Progenitor cell of endocrine pancreas (in vitro differentiated cells): ENCODE measurements around the gene KCNMA1. TPM values are rescaled to one million over a fixed set of nuclear protein-coding genes. Genes with fewer than 3 reads are reported as not detected.

Source experiments
- DNase-seq: peaks from one replicate; pipeline ENCODE4 v3.0.0; 2021; ENCODE audit warnings: low spot score; ENCODE audit not compliant: unreplicated experiment
- H3K27ac Mint-ChIP-seq: 2 replicates; pipeline ENCODE4 v1.8.0; 2021; ENCODE audit warnings: mild to moderate bottlenecking, moderate library complexity, mixed read lengths
- H3K27me3 Mint-ChIP-seq: 2 replicates; pipeline ENCODE4 v1.8.0; 2021; ENCODE audit warnings: mixed read lengths
- H3K36me3 Mint-ChIP-seq: 2 replicates; pipeline ENCODE4 v1.8.0; 2022; ENCODE audit warnings: mixed read lengths; ENCODE audit not compliant: insufficient read depth
- H3K4me1 Mint-ChIP-seq: 2 replicates; pipeline ENCODE4 v1.8.0; 2021; ENCODE audit warnings: low read depth, mixed read lengths
- H3K4me3 Mint-ChIP-seq: 2 replicates; pipeline ENCODE4 v1.8.0; 2021; ENCODE audit warnings: low read depth, mild to moderate bottlenecking, moderate library complexity, mixed read lengths
- H3K9me3 Mint-ChIP-seq: 2 replicates; pipeline ENCODE4 v1.8.0; 2021; ENCODE audit warnings: low read depth, mixed read lengths
- CTCF ChIP-seq: fragments of 200-600 bp; sonication (generic); IDR thresholded peaks from one replicate; pipeline ENCODE4 v1.5.0; 2021; ENCODE audit warnings: antibody characterized with exemption, mild to moderate bottlenecking; ENCODE audit not compliant: unreplicated experiment
- total RNA-seq: library from RNA; stranded (reverse); gene quantifications from 2 replicates; pipeline ENCODE4 v1.2.1, GENCODE V29; 2021

The KCNMA1 gene
- total RNA-seq, 1 donor from 2014 or later, result 5.8 TPM

- TF ChIP-seq CTCF, result no peak
- H3K4me1 Mint-ChIP-seq, result peaks cover 10% of the 10 kb centered on the region
These were observed 518.9 kb downstream of the KCNMA1 start for GRCh38 chr10:77118603-77119282.

GRCh38 chr10:77117501-77117900 lies 520.1 kb downstream of the KCNMA1 start:
- TF ChIP-seq CTCF, result no peak

More at GRCh38 chr10:77118603-77119282, 518.9 kb downstream of the KCNMA1 start:
- H3K9me3 Mint-ChIP-seq, result peaks cover 3% of the 10 kb centered on the region
- H3K36me3 Mint-ChIP-seq, result no peaks in the 10 kb centered on the region
- no peak for DNase-seq
- no peak overlapping the region for H3K27ac Mint-ChIP-seq
- H3K4me3 Mint-ChIP-seq, result no peak overlapping the region
- peaks cover 17% of the 10 kb centered on the region for H3K27me3 Mint-ChIP-seq

GRCh38 chr10:77116904-77117303 lies 520.7 kb downstream of the KCNMA1 start:
- peaks cover 17% of the 10 kb centered on the region for H3K27me3 Mint-ChIP-seq
- DNase-seq, result no peak

More at GRCh38 chr10:77117501-77117900, 520.1 kb downstream of the KCNMA1 start:
- H3K4me3 Mint-ChIP-seq, result no peak overlapping the region
- peaks cover 3% of the 10 kb centered on the region for H3K9me3 Mint-ChIP-seq
- peaks cover 8% of the 10 kb centered on the region for H3K4me1 Mint-ChIP-seq
- H3K27ac Mint-ChIP-seq, result no peak overlapping the region
- peaks cover 17% of the 10 kb centered on the region for H3K27me3 Mint-ChIP-seq
- DNase-seq, result no peak
- H3K36me3 Mint-ChIP-seq, result no peaks in the 10 kb centered on the region

GRCh38 chr10:77114181-77114821 lies 523.3 kb downstream of the KCNMA1 start:
- Mint-ChIP-seq H3K9me3 (no peaks in the 10 kb centered on the region), H3K27me3 (peaks cover 19% of the 10 kb centered on the region), H3K4me3 (no peak overlapping the region), H3K27ac (no peak overlapping the region), H3K36me3 (no peaks in the 10 kb centered on the region), H3K4me1 (peaks cover 12% of the 10 kb centered on the region)
- no peak for DNase-seq
- TF ChIP-seq CTCF, result no peak

More at GRCh38 chr10:77116904-77117303, 520.7 kb downstream of the KCNMA1 start:
- no peaks in the 10 kb centered on the region for H3K36me3 Mint-ChIP-seq
- no peaks in the 10 kb centered on the region for H3K9me3 Mint-ChIP-seq
- no peak for TF ChIP-seq CTCF
- no peak overlapping the region for H3K27ac Mint-ChIP-seq
- peaks cover 10% of the 10 kb centered on the region for H3K4me1 Mint-ChIP-seq
- no peak overlapping the region for H3K4me3 Mint-ChIP-seq

GRCh38 chr10:77111611-77112550 lies 525.7 kb downstream of the KCNMA1 start:
- Mint-ChIP-seq H3K9me3 (no peaks in the 10 kb centered on the region), H3K27ac (peak overlapping the region; percentile 60), H3K4me1 (peaks cover 12% of the 10 kb centered on the region)

More at GRCh38 chr10:77111611-77112550, 525.7 kb downstream of the KCNMA1 start:
- DNase-seq, result no peak
- peaks cover 8% of the 10 kb centered on the region for H3K27me3 Mint-ChIP-seq
- H3K36me3 Mint-ChIP-seq, result no peaks in the 10 kb centered on the region
- no peak overlapping the region for H3K4me3 Mint-ChIP-seq
- peak; percentile 92 for TF ChIP-seq CTCF
